Panc1 (cell line): ENCODE data around the gene ZNF587B. TPM values are rescaled to one million over a fixed set of nuclear protein-coding genes. Genes with fewer than 3 reads are reported as not detected.
"Not testable (repeated sequence)": the region's sequence is repeated elsewhere in the genome, so short reads cannot be mapped to it uniquely, and the experiment has no call there.

ENCODE experiments used
- ATAC-seq: fragments of 200-7000 bp; cut with Tn5 transposase; 2 replicates; pipeline ENCODE4 v1.9.1; 2020; ENCODE audit warnings: mild to moderate bottlenecking, moderate library complexity
- BruUV-seq: library from RNA; stranded (reverse); fragments of 400-500 nt; replicated peaks from 2 replicates; lab custom pipeline; 2021; lab: Mats Ljungman, UMichigan
- CTCF ChIA-PET: fragments of 300-600 bp; sonication (Branson Sonifier 250); formaldehyde crosslinking; loops from one replicate; lab custom pipeline; 2022; ENCODE audit warnings: antibody characterized with exemption; lab: Charles Lee
- POLR2A ChIA-PET: fragments of 300-600 bp; sonication (Branson Sonifier 250); formaldehyde crosslinking; loops from one replicate; lab custom pipeline; 2022; ENCODE audit warnings: antibody characterized with exemption; lab: Charles Lee
- DNase-seq: peaks from one replicate; pipeline ENCODE4 v3.0.0-alpha.2; 2010; ENCODE audit warnings: low read depth, low spot score
- H3K27ac ChIP-seq: 2 replicates; pipeline ENCODE4 v1.5.1; 2011; ENCODE audit warnings: mild to moderate bottlenecking, low read length, inconsistent platforms
- H3K27me3 ChIP-seq: fragments of 200-500 bp; sonication (Bioruptor generic); 2 replicates; pipeline ENCODE4 v1.6.0; 2014; ENCODE audit warnings: low read length, inconsistent platforms; ENCODE audit not compliant: control insufficient read depth, insufficient read depth
- H3K36me3 ChIP-seq: fragments of 200-500 bp; sonication (Bioruptor generic); 2 replicates; pipeline ENCODE4 v1.5.1; 2014; ENCODE audit warnings: inconsistent platforms, mild to moderate bottlenecking, low read length, moderate library complexity; ENCODE audit not compliant: control insufficient read depth, insufficient read depth
- H3K4me1 ChIP-seq: 2 replicates; pipeline ENCODE4 v1.5.1; 2011; ENCODE audit warnings: inconsistent platforms, mild to moderate bottlenecking, low read length, moderate library complexity; ENCODE audit not compliant: control insufficient read depth, insufficient read depth
- H3K4me3 ChIP-seq, 2 experiments: 2 replicates each; pipeline ENCODE4 v1.5.1; 2011 to 2012; ENCODE audit warnings: low read depth in 2 of 2, low read length in 2 of 2, mild to moderate bottlenecking in 2 of 2, inconsistent platforms in 1 of 2, moderate library complexity in 1 of 2
- H3K9me3 ChIP-seq: fragments of 200-500 bp; sonication (Bioruptor generic); 2 replicates; pipeline ENCODE4 v1.5.1; 2014; ENCODE audit warnings: low read depth, mild to moderate bottlenecking, inconsistent platforms, low read length, moderate library complexity; ENCODE audit not compliant: control insufficient read depth, insufficient read depth
- CTCF ChIP-seq: fragments of 450-650 bp; IDR thresholded peaks from 2 replicates; pipeline ENCODE4 v1.5.1; 2017; ENCODE audit warnings: mild to moderate bottlenecking
- POLR2AphosphoS5 ChIP-seq: IDR thresholded peaks from 2 replicates; pipeline ENCODE4 v1.6.1; 2012; ENCODE audit warnings: mild to moderate bottlenecking, low read depth, low read length, moderate library complexity
- REST ChIP-seq, 2 experiments: IDR thresholded peaks; 2 replicates each; pipeline ENCODE4 v1.6.1; 2011 to 2012; ENCODE audit warnings: low read depth in 2 of 2, control low read depth in 1 of 2, low read length in 1 of 2, mild to moderate bottlenecking in 1 of 2, moderate library complexity in 1 of 2; ENCODE audit not compliant: insufficient read depth in 1 of 2
- SIN3A ChIP-seq: IDR thresholded peaks from 2 replicates; pipeline ENCODE4 v1.6.1; 2012; ENCODE audit warnings: low read depth, mild to moderate bottlenecking, low read length, moderate library complexity, borderline replicate concordance; ENCODE audit not compliant: insufficient read depth
- TCF7L2 ChIP-seq: IDR thresholded peaks from 2 replicates; pipeline ENCODE4 v1.6.1; 2011; ENCODE audit warnings: mild to moderate bottlenecking, low read depth, low read length, inconsistent platforms
- in situ Hi-C: cut with HindIII; loops from 2 replicates; pipeline ENCODE4 v1.10.0; 2016; ENCODE audit warnings: low sequenced_read_pairs, low pct_unique_long_range_greater_than_20kb
- intact Hi-C: fragments of 100-400 bp; cut with micrococcal nuclease; formaldehyde crosslinking; loops from one replicate; pipeline ENCODE4 v1.10.0; 2022; ENCODE audit not compliant: unreplicated experiment
- total RNA-seq: library from RNA; stranded (reverse); gene quantifications from one replicate; pipeline ENCODE4 v1.2.1, GENCODE V29; 2021; ENCODE audit not compliant: unreplicated experiment

ZNF587B gene
- total RNA-seq, 1 experiment from 2014 or later, result 17.6 TPM

- ATAC-seq (no peak), DNase-seq (no peak)
- no peaks in the 10 kb centered on the region; the same call in 1 of the 2 replicates for H3K9me3 ChIP-seq
- peak overlapping the region in 1 of 2 experiments; percentile 11; a peak in 1 of 4 replicates for H3K4me3 ChIP-seq
- no peak for TF ChIP-seq CTCF
- TF ChIP-seq SIN3A, result no peak
- TF ChIP-seq TCF7L2, result no peak
- TF ChIP-seq POLR2AphosphoS5, result no peak
- TF ChIP-seq REST (IDR thresholded peaks at IDR 0.05; ENCODE audit: insufficient read depth in 1 of 2, low read depth in 2 of 2, low read length in 1 of 2), result no peak
- in situ Hi-C loops (no loop called here), intact Hi-C loops (no loop called here)
- H3K27me3 ChIP-seq, result no peaks in the 10 kb centered on the region
- no peaks in the 10 kb centered on the region for H3K4me1 ChIP-seq
- no TSS peak for BruUV-seq
- ChIA-PET POLR2A (interaction anchor here (0.6 kb wide), 1 partner anchor 142 kb away, joined by 4 read pairs; no protein-coding TSS in a partner anchor), CTCF (no interaction called here)
- no peak overlapping the region for H3K27ac ChIP-seq
- H3K36me3 ChIP-seq, result no peaks in the 10 kb centered on the region
Observed at GRCh38 chr19:57888107-57888559, 58.0 kb downstream of the ZNF587B start.

- ATAC-seq (no peak), DNase-seq (no peak)
- Histone ChIP-seq H3K27me3 (no peaks in the 10 kb centered on the region), H3K27ac (no peak within 1 kb of the TSS), H3K4me1 (no peaks in the 10 kb centered on the region), H3K36me3 (no peaks in the 10 kb centered on the region), H3K9me3 (no peaks in the 10 kb centered on the region; the same call in 1 of the 2 replicates), H3K4me3 (peak within 1 kb of the TSS in 1 of 2 experiments; percentile 11; a peak in 1 of 4 replicates)
- no TSS peak for BruUV-seq
- intact Hi-C loops (no loop called here), in situ Hi-C loops (no loop called here)
- ChIA-PET CTCF (interaction anchor here (0.6 kb wide), 1 partner anchor 21 kb away, joined by 4 read pairs; no protein-coding TSS in a partner anchor), POLR2A (interaction anchor here (0.6 kb wide), 1 partner anchor 141 kb away, joined by 4 read pairs; no protein-coding TSS in a partner anchor)
- no peak for TF ChIP-seq REST (IDR thresholded peaks at IDR 0.05; ENCODE audit: insufficient read depth in 1 of 2, low read depth in 2 of 2, low read length in 1 of 2)
- no peak for TF ChIP-seq POLR2AphosphoS5
- TF ChIP-seq SIN3A, result no peak
- no peak for TF ChIP-seq TCF7L2
- no peak; the same call in 1 of the 2 replicates for TF ChIP-seq CTCF
Observed at GRCh38 chr19:57888560-57889231, 58.6 kb downstream of the ZNF587B start, which contains the start of gene ZNF814. Gene ZNF814 (minus strand): TSS chr19:57889037. CDS start chr19:57888802, 235 bp downstream.

GRCh38 chr19:57890706-57891105 is 60.6 kb downstream of the ZNF587B start:
- H3K27me3 ChIP-seq, H3K36me3 ChIP-seq, H3K4me3 ChIP-seq, CTCF ChIA-PET, H3K27ac ChIP-seq, in situ Hi-C loops, ATAC-seq, POLR2A ChIA-PET, DNase-seq, H3K4me1 ChIP-seq, H3K9me3 ChIP-seq, intact Hi-C loops, BruUV-seq: not testable (repeated sequence)
